DND-41 (cell line): ENCODE measurements around the gene GRAMD2B.

Source experiments
- CTCF ChIP-seq: IDR thresholded peaks from 2 replicates; pipeline ENCODE4 v1.5.1; 2012; ENCODE audit warnings: borderline replicate concordance, low read length, moderate library complexity, mild to moderate bottlenecking; ENCODE audit not compliant: poor library complexity, severe bottlenecking; ENCODE audit errors: extremely low read depth
- EZH2 ChIP-seq: IDR thresholded peaks from 3 replicates; pipeline ENCODE4 v1.6.1; 2012; ENCODE audit warnings: borderline replicate concordance, low read depth, mild to moderate bottlenecking, moderate library complexity, low read length, inconsistent platforms; ENCODE audit not compliant: severe bottlenecking

- TF ChIP-seq EZH2 (no peak), CTCF (no peak)
Observed at GRCh38 chr5:126441230-126441629, 18.0 kb downstream of the GRAMD2B start.
